PFSK-1 (cell line): Measurements from ENCODE around the gene OR2G2. TPM values are rescaled to one million over a fixed set of nuclear protein-coding genes. Genes with fewer than 3 reads are reported as not detected.

Experiments used
- FOXP2 ChIP-seq: optimal IDR thresholded peaks from 2 replicates; pipeline ENCODE3; 2011; ENCODE audit warnings: borderline replicate concordance, control low read depth, inconsistent platforms; ENCODE audit not compliant: insufficient read depth; ENCODE audit errors: extremely low read length, extremely low read depth
- POLR2AphosphoS5 ChIP-seq: IDR thresholded peaks from 2 replicates; pipeline ENCODE4 v1.6.1; 2012; ENCODE audit warnings: low read depth, mild to moderate bottlenecking, control low read depth, low read length, moderate library complexity
- SIN3A ChIP-seq: IDR thresholded peaks from 2 replicates; pipeline ENCODE4 v1.6.1; 2012; ENCODE audit warnings: mild to moderate bottlenecking, low read length, moderate library complexity, borderline replicate concordance; ENCODE audit not compliant: insufficient read depth
- TAF1 ChIP-seq: IDR thresholded peaks from 2 replicates; pipeline ENCODE4 v1.6.1; 2012; ENCODE audit warnings: low read length, control low read depth, borderline replicate concordance; ENCODE audit not compliant: insufficient read depth
- polyA plus RNA-seq: library from polyadenylated mRNA; unstranded; fragments of >200 nt; gene quantifications from one replicate; pipeline ENCODE4 v1.2.1, GENCODE V29; 2012; ENCODE audit warnings: low read depth, missing spikeins; ENCODE audit not compliant: insufficient read length
- TF ChIP-seq, protein P1 (sequence below), 2 experiments: IDR thresholded peaks; 2 replicates each; pipeline versions ENCODE4 v1.6.1 to v1.8.0; 2011 to 2012; ENCODE audit warnings: low read depth in 2 of 2, low read length in 2 of 2, control low read depth in 1 of 2, inconsistent platforms in 1 of 2, mild to moderate bottlenecking in 1 of 2, moderate library complexity in 1 of 2; ENCODE audit not compliant: insufficient read depth in 1 of 2

Gene OR2G2, protein sequence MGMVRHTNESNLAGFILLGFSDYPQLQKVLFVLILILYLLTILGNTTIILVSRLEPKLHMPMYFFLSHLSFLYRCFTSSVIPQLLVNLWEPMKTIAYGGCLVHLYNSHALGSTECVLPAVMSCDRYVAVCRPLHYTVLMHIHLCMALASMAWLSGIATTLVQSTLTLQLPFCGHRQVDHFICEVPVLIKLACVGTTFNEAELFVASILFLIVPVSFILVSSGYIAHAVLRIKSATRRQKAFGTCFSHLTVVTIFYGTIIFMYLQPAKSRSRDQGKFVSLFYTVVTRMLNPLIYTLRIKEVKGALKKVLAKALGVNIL
- not detected for polyA plus RNA-seq

DNA sequence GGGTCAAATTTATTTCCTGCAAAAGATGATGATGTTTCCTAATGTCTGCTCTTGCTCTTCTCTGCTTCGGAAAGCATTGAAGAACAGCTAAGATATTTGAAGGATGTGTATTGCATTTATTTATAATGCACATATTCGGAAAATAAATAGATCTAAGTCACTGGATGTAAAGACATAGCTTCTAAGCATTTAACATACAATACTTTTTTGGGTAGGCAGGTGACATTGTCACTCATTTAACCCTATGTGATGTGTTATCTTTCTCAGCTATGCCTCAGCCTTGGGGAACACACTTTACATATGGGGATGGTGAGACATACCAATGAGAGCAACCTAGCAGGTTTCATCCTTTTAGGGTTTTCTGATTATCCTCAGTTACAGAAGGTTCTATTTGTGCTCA, at the start of gene OR2G2:
OR2G2 (plus strand) TSS at position 301 of the 400 bp plus-strand sequence; CDS start at position 301, 0 bp downstream.
- TF ChIP-seq FOXP2 (no peak), SIN3A (no peak), POLR2AphosphoS5 (no peak), TAF1 (no peak)
- TF ChIP-seq, protein P1, sequence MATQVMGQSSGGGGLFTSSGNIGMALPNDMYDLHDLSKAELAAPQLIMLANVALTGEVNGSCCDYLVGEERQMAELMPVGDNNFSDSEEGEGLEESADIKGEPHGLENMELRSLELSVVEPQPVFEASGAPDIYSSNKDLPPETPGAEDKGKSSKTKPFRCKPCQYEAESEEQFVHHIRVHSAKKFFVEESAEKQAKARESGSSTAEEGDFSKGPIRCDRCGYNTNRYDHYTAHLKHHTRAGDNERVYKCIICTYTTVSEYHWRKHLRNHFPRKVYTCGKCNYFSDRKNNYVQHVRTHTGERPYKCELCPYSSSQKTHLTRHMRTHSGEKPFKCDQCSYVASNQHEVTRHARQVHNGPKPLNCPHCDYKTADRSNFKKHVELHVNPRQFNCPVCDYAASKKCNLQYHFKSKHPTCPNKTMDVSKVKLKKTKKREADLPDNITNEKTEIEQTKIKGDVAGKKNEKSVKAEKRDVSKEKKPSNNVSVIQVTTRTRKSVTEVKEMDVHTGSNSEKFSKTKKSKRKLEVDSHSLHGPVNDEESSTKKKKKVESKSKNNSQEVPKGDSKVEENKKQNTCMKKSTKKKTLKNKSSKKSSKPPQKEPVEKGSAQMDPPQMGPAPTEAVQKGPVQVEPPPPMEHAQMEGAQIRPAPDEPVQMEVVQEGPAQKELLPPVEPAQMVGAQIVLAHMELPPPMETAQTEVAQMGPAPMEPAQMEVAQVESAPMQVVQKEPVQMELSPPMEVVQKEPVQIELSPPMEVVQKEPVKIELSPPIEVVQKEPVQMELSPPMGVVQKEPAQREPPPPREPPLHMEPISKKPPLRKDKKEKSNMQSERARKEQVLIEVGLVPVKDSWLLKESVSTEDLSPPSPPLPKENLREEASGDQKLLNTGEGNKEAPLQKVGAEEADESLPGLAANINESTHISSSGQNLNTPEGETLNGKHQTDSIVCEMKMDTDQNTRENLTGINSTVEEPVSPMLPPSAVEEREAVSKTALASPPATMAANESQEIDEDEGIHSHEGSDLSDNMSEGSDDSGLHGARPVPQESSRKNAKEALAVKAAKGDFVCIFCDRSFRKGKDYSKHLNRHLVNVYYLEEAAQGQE (IDR thresholded peaks at IDR 0.05; ENCODE audit: insufficient read depth in 1 of 2, low read depth in 2 of 2, low read length in 2 of 2) = no peak

DNA sequence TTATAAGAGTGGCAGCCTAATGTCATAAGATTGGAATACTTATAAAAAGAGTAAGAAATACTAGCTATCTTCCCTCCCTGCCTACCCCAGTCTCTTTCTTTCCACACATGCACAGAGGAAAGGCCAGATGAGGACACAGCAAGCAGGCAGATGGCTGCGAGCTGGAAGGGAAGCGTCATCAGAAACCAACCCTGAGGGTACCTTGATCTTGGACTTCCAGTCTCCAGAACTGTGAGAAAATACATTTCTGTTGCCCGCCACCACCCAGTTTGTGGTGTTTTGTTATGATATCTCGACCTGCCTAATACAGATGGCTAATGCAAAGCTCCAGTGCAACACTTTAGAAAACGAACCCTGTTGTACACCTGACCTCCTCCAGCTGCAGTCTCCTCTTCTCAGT, 49.6 kb upstream of the OR2G2 start:
- TF ChIP-seq POLR2AphosphoS5 (no peak), FOXP2 (no peak), TAF1 (no peak), SIN3A (no peak)
- TF ChIP-seq, protein P1 (IDR thresholded peaks at IDR 0.05; ENCODE audit: insufficient read depth in 1 of 2, low read depth in 2 of 2, low read length in 2 of 2) = no peak

DNA sequence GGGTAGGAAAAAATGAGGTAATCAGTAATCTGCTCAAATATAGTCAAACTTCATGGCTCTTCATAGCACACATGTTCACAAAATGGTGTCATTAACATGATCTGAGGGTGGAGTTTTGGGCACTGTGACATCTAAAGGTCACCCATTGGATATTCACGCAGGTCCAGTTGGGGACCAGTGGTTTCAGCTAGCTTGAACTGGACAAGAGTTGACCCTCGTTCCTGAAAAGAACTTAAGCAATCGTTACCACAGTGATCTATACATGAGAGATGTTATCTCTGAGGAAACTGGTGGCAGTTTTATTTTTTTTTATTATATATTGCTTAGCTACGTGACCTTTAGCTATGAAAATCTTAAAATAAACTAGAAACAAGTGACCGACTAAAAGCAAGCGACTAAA, 48.9 kb upstream of the OR2G2 start:
- TF ChIP-seq TAF1 = no peak
- TF ChIP-seq SIN3A = no peak
- TF ChIP-seq, protein P1 (IDR thresholded peaks at IDR 0.05; ENCODE audit: insufficient read depth in 1 of 2, low read depth in 2 of 2, low read length in 2 of 2) = no peak
- TF ChIP-seq FOXP2 = no peak
- no peak for TF ChIP-seq POLR2AphosphoS5

DNA sequence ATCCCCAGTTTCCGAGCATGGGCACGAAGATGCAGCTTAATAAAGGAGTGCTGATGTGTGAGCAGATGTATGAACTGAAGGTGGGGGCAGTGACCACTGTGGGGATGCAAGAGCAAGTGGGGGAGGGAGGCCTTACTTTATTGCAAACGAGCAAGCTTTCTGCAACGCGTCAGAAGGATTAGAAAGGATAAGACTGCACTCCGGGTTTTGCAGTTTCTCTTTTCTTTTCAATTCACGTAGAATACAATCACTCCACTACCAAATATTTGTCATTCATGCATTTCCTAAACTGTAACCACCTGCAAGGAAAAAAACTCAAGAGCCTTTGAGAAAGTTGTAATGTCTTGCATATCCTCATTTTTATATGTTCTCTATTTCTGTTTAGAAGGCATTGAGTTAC, 47.6 kb upstream of the OR2G2 start:
- TF ChIP-seq POLR2AphosphoS5 = no peak
- TF ChIP-seq TAF1 = no peak
- no peak for TF ChIP-seq FOXP2
- TF ChIP-seq, protein P1 (IDR thresholded peaks at IDR 0.05; ENCODE audit: insufficient read depth in 1 of 2, low read depth in 2 of 2, low read length in 2 of 2) = no peak
- no peak for TF ChIP-seq SIN3A

DNA sequence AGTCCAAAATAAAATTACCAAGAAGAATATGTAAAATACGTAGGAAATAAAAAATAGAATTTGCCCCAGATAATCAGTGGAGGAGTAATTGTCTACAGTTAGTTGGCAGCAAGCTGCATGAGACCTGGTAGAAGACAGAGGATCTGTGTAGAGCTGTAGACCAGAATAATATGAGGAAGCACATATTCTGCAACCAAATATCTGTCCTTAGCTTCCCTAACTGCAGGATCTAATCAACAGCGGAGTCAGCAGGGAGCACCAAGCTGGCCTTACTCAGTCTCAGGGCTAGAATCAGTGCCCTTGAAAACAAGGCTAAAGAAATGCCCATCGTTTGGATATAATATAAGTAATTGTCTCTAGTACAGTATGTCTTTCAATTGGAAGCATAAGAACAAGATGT, 45.3 kb upstream of the OR2G2 start:
- TF ChIP-seq, protein P1 (IDR thresholded peaks at IDR 0.05; ENCODE audit: insufficient read depth in 1 of 2, low read depth in 2 of 2, low read length in 2 of 2) = no peak
- TF ChIP-seq FOXP2 (no peak), TAF1 (no peak), POLR2AphosphoS5 (no peak), SIN3A (no peak)
